Measurements from ENCODE around the gene BLTP3A.
"Not testable (repeated sequence)": the region's sequence is repeated elsewhere in the genome, so short reads cannot be mapped to it uniquely, and the experiment has no call there.

The BLTP3A gene

GRCh38 chr6:34748757-34749156 lies 43.1 kb upstream of the BLTP3A start:
- H3K4me3 ChIP-seq (replicated peaks in 1 of 2; ENCODE audit: low read depth in 2 of 2, low read length in 2 of 2), result no peak overlapping the region
- no peak for DNase-seq (ENCODE audit: low read depth in 2 of 2)
- no peak for TF ChIP-seq CTCF (IDR thresholded peaks at IDR 0.05; ENCODE audit: low read depth, low read length)

- TF ChIP-seq CTCF (IDR thresholded peaks at IDR 0.05; ENCODE audit: low read depth, low read length), result peak; percentile 18
- peak; percentile 25 to 40 for DNase-seq (ENCODE audit: low read depth in 2 of 2)
- H3K4me3 ChIP-seq (replicated peaks in 1 of 2; ENCODE audit: low read depth in 2 of 2, low read length in 2 of 2), result peak overlapping the region; percentile 72 to 96
Observed at GRCh38 chr6:34756513-34756856, 35.4 kb upstream of the BLTP3A start.

GRCh38 chr6:34757687-34758274 lies 34.1 kb upstream of the BLTP3A start:
- no peak for DNase-seq (ENCODE audit: low read depth in 2 of 2)
- no peak for TF ChIP-seq CTCF (IDR thresholded peaks at IDR 0.05; ENCODE audit: low read depth, low read length)
- peak overlapping the region; percentile 72 to 96 for H3K4me3 ChIP-seq (replicated peaks in 1 of 2; ENCODE audit: low read depth in 2 of 2, low read length in 2 of 2)

- no peak overlapping the region for H3K4me3 ChIP-seq (replicated peaks in 1 of 2; ENCODE audit: low read depth in 2 of 2, low read length in 2 of 2)
- TF ChIP-seq CTCF (IDR thresholded peaks at IDR 0.05; ENCODE audit: low read depth, low read length), result no peak
- DNase-seq (ENCODE audit: low read depth in 2 of 2), result no peak
Observed at GRCh38 chr6:34760108-34760507, 31.8 kb upstream of the BLTP3A start.

GRCh38 chr6:34761681-34762080 lies 30.2 kb upstream of the BLTP3A start:
- DNase-seq (ENCODE audit: low read depth in 2 of 2), result not testable (repeated sequence)

GRCh38 chr6:34768148-34768547 lies 23.7 kb upstream of the BLTP3A start:
- no peak overlapping the region for H3K4me3 ChIP-seq (replicated peaks in 1 of 2; ENCODE audit: low read depth in 2 of 2, low read length in 2 of 2)
- no peak for DNase-seq (ENCODE audit: low read depth in 2 of 2)
- TF ChIP-seq CTCF (IDR thresholded peaks at IDR 0.05; ENCODE audit: low read depth, low read length), result no peak

More at GRCh38 chr6:34761681-34762080, 30.2 kb upstream of the BLTP3A start:
- not testable (repeated sequence) for H3K4me3 ChIP-seq (replicated peaks in 1 of 2; ENCODE audit: low read depth in 2 of 2, low read length in 2 of 2)

GRCh38 chr6:34771727-34772126 lies 20.2 kb upstream of the BLTP3A start:
- no peak for TF ChIP-seq CTCF (IDR thresholded peaks at IDR 0.05; ENCODE audit: low read depth, low read length)
- H3K4me3 ChIP-seq (replicated peaks in 1 of 2; ENCODE audit: low read depth in 2 of 2, low read length in 2 of 2), result no peak overlapping the region
- DNase-seq (ENCODE audit: low read depth in 2 of 2), result peak; percentile 20 to 67

All from cardiac fibroblast (primary cell).